NCI-H1105 (cell line): ENCODE data around the gene GPATCH3.
"Not testable (repeated sequence)": the region's sequence is repeated elsewhere in the genome, so short reads cannot be mapped to it uniquely, and the experiment has no call there.

ENCODE experiments used
- DNase-seq: peaks from one replicate; lab custom pipeline; 2025; lab: John Stamatoyannopoulos, UW

The GPATCH3 gene, protein sequence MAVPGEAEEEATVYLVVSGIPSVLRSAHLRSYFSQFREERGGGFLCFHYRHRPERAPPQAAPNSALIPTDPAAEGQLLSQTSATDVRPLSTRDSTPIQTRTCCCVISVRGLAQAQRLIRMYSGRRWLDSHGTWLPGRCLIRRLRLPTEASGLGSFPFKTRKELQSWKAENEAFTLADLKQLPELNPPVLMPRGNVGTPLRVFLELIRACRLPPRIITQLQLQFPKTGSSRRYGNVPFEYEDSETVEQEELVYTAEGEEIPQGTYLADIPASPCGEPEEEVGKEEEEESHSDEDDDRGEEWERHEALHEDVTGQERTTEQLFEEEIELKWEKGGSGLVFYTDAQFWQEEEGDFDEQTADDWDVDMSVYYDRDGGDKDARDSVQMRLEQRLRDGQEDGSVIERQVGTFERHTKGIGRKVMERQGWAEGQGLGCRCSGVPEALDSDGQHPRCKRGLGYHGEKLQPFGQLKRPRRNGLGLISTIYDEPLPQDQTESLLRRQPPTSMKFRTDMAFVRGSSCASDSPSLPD

DNA sequence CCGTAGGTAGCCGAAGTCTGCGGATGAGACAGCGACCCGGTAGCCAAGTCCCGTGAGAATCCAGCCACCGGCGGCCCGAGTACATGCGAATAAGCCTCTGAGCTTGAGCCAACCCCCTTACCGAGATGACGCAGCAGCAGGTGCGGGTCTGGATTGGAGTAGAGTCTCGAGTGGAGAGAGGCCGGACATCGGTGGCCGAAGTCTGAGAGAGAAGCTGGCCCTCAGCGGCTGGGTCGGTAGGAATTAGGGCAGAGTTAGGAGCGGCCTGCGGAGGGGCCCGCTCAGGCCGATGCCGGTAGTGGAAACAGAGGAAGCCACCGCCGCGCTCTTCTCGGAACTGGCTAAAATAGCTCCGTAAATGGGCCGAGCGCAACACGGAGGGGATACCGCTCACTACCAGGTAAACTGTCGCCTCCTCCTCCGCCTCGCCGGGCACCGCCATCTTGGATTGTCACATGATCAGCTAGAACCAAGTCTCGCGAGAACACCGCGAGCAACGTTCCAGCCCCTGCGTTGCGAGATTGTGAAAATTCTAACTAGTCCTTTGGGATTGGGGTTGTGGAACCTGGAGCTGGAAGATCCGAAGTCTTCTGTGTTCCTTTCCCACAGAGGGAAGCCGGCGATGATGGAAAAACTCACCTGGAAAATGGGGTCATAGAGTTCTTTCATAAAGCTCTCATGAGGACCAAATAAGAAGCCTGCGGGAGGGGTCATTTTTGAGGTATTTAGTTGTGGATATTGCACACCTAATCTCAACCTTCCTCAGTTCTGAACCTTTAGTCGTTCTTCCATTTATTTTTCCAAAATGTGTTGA is at the start of gene GPATCH3:
TSS of gene GPATCH3 (minus strand) at position 467 of the 814 bp plus-strand sequence. CDS start at position 442, 25 bp downstream.
- DNase-seq = peak; percentile 95

- no peak for DNase-seq
Measured at GRCh38 chr1:26949926-26950319, 49.7 kb upstream of the GPATCH3 start.

DNA sequence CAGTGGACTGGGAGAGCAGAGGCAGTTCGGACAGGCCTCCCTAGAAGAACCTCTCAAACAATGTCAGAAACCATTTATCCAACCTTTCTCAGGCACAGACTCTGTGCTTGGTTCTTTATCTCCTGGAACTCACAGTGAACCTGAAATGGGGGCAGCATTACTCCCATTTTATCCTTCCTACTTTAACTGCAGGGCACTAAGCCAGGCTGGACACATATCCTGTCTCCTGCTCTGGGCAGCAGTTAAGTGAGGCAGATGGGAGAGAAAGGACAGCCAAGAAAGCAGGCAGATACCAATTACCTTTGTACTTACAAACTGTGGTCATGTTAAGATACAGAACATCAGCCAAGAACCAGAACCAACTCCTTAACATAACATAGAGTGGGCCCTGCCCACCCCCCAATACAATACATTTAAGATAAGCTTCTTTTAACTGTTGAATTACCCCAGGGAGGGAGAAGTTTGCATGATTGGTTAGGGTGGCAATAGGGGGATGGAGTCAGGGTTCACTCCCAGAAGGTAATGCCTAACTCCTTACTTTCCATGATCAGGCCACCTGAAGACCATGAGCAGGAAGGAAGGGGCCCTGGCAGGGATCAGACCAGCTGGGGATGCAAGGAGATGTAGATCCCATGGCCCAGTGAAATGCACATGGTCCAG is 49.1 kb upstream of the GPATCH3 start:
- no peak for DNase-seq

- DNase-seq = not testable (repeated sequence)
Measured at GRCh38 chr1:26948725-26949057, 48.4 kb upstream of the GPATCH3 start.

GRCh38 chr1:26946270-26946669 is 46.0 kb upstream of the GPATCH3 start:
- no peak for DNase-seq

DNA sequence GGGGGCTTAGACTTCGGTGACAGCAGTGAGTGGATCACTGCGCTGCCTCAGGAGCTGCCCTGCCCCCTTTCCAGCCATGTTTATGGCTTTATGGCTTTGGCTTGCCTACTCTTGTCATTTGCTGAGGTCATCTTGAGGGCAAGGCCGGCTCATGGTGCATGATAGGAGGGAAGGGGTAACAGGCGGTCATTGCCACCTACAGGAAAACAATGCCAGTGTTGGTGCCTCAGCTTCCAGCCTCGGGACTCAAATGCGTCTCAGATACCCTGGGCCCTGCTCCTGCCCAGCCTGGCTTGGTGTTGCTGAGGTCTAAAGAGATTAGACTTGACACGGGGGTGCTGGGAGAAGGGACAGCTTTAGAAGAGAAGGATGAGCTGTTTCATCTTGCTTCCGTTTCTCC is 45.5 kb upstream of the GPATCH3 start:
- no peak for DNase-seq

DNA sequence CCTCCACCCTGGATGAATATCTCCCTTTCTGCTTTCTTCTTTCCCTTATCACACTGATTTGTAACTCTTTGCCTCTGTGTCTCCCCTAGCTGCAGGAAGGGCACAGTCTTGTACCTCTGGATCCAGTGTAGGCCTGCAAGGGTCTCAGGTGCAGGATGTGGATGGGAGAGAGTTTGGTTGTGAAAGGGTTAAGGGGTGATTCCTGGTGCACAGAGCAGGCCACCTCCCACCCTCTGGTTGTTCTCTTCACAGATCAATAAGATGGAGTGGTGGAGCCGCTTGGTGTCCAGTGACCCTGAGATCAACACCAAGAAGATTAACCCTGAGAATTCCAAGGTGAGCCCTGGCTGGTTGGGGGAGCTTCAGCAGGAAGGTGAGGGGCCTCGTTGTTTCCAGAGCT is 44.9 kb upstream of the GPATCH3 start:
- no peak for DNase-seq

- no peak for DNase-seq
Measured at GRCh38 chr1:26942656-26943055, 42.4 kb upstream of the GPATCH3 start.

- no peak for DNase-seq
Measured at GRCh38 chr1:26941311-26941710, 41.0 kb upstream of the GPATCH3 start.

DNA sequence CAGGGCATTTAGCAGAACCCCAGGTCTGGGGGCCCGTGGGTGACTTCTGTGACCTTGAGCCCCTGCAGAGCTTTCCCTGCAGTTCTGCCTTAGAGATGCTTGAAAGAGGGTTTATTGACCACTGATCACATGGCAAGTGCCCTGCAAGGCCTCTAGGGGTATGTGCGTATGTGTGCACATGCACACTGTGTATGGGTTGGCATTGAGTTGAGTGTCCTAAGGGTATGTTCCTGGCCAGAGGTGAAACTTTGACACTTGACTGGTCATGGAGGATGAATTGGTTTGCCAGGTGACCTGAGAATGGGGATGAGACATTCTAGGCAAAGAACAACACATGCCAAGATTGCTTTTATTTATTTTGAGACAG is 38.4 kb upstream of the GPATCH3 start:
- no peak for DNase-seq

DNA sequence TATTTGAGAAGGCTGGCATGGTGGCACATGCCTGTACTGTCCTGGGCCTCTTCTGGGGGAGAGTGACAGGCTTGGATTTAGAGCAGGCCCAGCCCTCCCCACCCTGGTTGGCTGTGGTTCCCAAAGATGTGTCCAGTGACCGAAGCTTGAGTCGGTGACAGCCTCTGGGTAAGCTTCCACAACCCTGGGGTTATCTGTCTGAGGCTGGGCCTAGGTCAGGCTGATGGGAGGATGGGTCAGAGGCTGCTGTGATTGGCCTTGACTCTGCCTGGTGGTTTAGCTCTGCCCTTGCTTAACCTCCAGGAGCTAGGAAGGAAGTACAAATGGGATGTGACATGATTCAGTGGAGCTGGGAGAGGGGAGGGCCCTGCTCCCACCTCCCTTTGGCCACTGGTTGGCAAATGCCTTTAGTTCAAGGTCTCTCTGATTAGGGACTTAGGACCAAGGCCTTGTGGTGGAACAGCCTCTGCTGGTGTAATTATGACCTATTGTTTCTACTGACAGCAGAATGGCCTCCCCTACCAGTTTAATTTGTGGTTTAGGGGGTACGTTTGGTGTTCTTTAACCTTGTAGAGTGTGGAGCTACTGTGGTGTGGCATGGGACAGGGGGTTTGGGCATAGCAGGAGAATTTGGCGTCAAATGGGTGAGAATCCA is 37.9 kb upstream of the GPATCH3 start:
- no peak for DNase-seq

DNA sequence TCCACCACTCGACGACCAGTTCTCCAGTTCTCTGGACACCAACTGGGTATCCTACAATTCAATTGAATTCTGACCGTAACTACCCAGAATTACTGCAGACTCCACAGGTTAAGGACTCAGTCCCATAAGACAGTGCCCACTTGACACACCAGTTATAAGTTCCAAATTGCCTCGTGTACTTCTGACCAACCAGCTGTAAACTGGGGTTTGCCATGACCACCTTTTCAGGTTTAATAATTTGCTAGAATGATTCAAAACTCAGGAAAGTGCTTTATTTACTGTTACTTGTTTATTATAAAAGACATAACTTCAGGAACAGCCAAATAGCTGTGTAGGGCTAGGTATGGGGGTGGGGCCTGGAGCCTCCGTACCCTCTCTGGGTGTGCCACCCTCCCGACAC is 36.6 kb upstream of the GPATCH3 start:
- no peak for DNase-seq

DNA sequence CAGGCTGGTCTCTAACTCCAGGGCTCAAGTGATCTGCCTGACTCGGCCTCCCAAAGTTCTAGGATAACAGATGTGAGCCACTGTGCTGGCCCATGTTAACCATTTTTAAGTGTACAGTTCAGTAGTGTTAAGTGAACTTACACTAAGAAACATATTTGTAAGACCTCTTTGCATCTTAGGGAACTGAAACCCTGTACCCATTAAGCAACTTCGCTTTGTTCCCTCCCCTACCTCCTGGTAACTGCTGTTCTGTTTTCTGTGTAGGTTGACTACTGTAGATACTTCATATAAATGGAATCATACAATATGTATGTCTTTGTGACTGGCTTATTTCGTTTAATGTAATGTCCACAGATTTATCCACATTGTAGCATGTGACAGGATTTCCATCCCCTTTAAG is 32.3 kb upstream of the GPATCH3 start:
- no peak for DNase-seq

DNA sequence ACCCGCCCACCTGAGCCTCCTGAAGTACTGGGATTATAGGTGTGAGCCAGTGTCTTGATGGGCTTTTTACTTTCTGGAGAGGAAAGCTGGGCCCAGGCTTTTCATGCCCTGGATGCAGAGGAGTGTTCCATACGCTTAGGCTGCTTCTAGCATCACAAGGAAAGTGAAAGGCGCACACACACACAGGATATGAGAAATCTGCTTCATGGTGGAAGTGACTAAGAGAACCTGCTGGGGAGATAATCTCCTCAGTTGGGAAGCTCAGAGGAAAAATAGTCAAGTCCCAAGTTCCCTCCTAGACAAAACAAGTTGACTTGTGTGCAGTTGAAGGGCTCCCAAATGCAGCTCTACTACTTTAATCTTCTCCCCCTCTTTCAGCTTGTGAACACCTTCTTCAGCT is 23.4 kb upstream of the GPATCH3 start:
- DNase-seq = no peak

DNA sequence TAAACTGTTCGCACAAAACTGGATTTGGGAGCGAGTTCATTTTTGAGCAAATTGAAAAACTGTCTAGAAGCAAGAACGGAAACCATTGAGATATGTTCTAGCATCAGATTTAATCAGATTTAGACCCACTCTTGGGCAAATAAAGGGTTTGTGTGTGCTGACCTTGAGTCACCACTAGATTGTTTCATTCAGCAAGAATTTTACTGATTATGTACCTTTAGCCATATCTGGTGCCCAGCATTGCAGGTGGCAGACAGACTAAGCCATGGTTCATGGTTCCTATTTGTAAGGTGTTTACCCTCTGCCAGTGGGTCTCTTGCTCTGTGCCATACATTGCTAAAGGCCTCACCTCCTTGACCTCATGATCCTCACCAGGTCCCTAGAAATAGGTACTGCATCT is 22.6 kb upstream of the GPATCH3 start:
- DNase-seq = no peak

DNA sequence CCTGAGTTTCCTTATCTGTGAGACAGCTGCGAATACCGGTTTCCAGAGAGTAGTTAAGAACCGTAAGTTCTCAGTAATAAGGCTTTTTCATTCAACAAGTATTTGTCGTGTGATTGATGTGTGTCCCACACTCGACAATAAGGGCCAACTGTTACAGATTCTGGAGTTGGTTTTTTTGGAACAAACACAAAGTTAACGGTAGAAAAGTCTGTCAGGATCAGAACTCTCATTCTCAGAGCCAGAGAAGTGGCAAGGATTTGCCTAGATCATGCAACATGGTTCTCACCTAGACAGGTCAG is 22.1 kb upstream of the GPATCH3 start:
- no peak for DNase-seq

DNA sequence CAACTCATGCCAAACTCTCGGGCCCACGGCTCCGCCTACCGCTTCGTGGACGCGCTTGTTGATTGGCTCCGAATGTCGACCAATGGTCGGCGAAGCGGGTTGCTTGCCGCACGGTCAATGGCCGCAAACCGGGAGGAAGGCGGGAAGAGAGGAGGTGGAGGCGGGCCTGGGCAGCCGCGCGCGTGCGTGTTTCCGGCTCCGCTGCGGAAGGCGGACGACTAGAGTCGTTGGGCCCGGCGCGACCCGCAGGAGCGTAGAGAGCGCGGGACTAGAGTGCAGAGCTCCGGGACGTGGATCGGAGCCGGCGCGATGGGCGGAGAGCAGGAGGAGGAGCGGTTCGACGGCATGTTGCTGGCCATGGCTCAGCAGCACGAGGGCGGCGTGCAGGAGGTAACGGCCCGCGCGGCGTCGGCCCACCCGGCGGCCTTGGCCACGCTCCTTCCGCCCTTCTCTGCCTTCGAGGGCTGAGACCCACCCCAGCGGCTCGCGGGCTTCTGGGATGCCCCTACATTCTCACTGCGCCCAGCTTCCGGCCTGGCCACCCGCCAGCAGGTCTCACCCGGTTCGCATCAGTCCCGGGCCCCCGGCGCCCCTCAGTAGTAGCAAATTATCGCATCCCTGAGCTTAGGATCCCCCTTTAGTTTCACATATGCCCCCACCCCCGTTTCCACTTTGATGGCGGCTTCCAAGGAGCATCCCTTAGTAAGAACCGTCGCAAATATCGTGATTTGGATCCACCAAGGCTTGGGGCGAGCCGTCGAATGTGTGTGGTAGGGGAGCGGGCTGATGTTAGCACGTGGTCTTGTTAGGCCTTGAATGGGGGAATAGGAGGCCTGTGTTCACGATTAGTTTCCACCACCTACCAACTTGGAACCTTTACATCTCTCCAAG is 21.5 kb upstream of the GPATCH3 start, which contains the start of gene NUDC:
TSS of gene NUDC (plus strand) at position 204 of the 891 bp plus-strand sequence. CDS start at position 310, 106 bp downstream.
- DNase-seq = peak; percentile 98

GRCh38 chr1:26921126-26921539 is 20.9 kb upstream of the GPATCH3 start:
- no peak for DNase-seq

DNA sequence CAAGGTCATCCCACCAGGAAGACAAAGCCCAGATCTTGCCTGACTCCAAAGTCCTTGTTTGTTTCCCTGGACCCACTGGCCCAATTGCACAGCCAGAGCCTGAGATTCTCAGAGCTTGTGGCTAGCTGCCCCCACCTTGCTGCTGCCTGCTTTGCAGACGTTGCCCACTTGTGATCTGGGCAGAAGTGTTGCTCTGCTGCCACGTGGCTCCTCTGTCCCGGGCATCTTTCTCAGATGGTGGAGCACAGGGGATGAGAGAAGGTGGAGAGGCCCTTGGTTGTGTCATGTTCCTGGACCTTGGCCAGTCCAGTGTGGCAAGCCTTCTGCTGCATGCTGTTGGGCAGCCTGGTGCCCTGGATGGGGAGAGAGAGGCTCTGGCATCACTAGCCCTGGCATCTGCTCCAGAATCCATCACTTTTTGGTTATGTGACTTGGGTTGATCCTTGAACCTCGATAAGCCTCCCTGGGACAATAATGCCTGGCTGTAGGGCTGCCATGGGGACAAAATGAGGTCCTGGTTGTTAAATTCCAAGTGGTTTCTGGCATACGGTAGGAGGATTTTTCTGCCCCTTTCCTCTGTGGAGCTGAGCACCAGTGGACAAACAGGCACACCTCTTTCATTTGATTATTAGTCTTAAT is 15.1 kb upstream of the GPATCH3 start:
- no peak for DNase-seq

DNA sequence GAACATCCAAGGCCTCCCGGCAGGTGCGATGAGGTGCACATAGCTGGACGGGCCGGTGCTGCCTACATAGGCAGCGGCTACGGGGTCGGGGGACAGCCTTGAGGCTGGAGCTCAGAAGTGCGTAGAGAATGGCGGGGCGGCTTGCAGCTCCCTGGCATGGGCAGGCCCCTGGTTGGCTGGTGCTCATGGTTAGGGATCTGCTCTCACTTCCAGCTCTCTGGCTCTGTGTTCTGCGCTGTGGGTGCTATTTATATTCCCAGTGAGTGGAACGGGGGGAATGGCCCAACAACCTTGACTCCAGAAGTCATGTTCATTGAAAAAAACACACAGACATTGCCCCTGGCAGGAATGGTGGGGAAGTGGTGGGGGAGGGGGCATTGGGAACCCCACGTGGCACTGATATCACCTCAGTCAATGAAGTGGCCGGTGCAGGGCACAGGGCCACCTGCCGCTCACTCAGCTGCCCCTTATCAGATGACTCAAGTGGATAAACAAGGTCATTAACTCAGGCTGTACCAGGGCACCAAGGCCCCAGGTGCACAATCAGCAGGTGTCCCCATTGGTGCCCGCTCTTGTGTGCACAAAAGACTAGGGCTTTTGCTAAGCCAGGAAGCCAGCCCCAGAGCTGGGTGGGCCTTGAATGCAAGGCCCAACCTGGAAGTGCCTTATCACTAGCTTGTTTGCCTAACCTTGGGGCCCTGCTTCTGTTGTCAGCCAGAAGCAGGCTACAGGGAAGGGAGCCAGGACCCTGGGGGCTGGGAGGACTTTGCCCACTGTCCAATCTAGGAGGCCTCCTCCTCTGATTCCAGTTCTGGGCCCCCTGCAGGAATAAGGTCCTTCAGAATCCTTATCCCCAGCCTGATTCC is 13.7 kb upstream of the GPATCH3 start, which contains the start of gene NR0B2:
TSS of gene NR0B2 (minus strand) at position 222 of the 866 bp plus-strand sequence. CDS start at position 187, 35 bp downstream.
- DNase-seq = peak; percentile 99
